Islet of Langerhans (tissue), 1 donor: ENCODE data around the gene PLS3.
"Not testable (repeated sequence)": the region's sequence is repeated elsewhere in the genome, so short reads cannot be mapped to it uniquely, and the experiment has no call there.

Experiments
- FAIRE-seq: peaks from one replicate; lab custom pipeline; 2011; peaks lifted over from hg19 to GRCh38; lab: Jason Lieb, UNC

Gene PLS3

GRCh38 chrX:115560978-115561604 is at the start of gene PLS3:
Gene PLS3 (plus strand): TSS chrX:115561174. CDS start chrX:115610251, 49,077 bp downstream.
- FAIRE-seq, result no peak

- no peak for FAIRE-seq
These were observed 42.9 kb upstream of the PLS3 start for GRCh38 chrX:115518113-115518512.

GRCh38 chrX:115521741-115522140 is 39.2 kb upstream of the PLS3 start:
- FAIRE-seq, result no peak

GRCh38 chrX:115522952-115523351 is 38.0 kb upstream of the PLS3 start:
- FAIRE-seq, result no peak

- FAIRE-seq, result no peak
These were observed 35.5 kb upstream of the PLS3 start for GRCh38 chrX:115525486-115525885.

GRCh38 chrX:115531818-115532403 is 29.1 kb upstream of the PLS3 start:
- FAIRE-seq, result no peak

- no peak for FAIRE-seq
These were observed 27.5 kb upstream of the PLS3 start for GRCh38 chrX:115533485-115533884.

GRCh38 chrX:115534383-115534782 is 26.6 kb upstream of the PLS3 start:
- FAIRE-seq, result no peak

GRCh38 chrX:115535421-115535820 is 25.6 kb upstream of the PLS3 start:
- FAIRE-seq, result no peak

GRCh38 chrX:115535844-115536243 is 25.1 kb upstream of the PLS3 start:
- no peak for FAIRE-seq

GRCh38 chrX:115539841-115540240 is 21.1 kb upstream of the PLS3 start:
- FAIRE-seq, result no peak

GRCh38 chrX:115541045-115541444 is 19.9 kb upstream of the PLS3 start:
- FAIRE-seq, result not testable (repeated sequence)

- no peak for FAIRE-seq
These were observed 13.5 kb upstream of the PLS3 start for GRCh38 chrX:115547448-115547847.

GRCh38 chrX:115549008-115549407 is 12.0 kb upstream of the PLS3 start:
- no peak for FAIRE-seq

- FAIRE-seq, result no peak
These were observed 7.8 kb upstream of the PLS3 start for GRCh38 chrX:115553171-115553570.

GRCh38 chrX:115559672-115560071 is 1.3 kb upstream of the PLS3 start:
- no peak for FAIRE-seq

GRCh38 chrX:115560211-115560977 is 580 bp upstream of the PLS3 start:
- no peak for FAIRE-seq

GRCh38 chrX:115561605-115562479 is 868 bp downstream of the PLS3 start:
- FAIRE-seq, result no peak

- no peak for FAIRE-seq
These were observed 1.5 kb downstream of the PLS3 start for GRCh38 chrX:115562480-115562847.

- FAIRE-seq, result no peak
These were observed 2.7 kb downstream of the PLS3 start for GRCh38 chrX:115563633-115564162.

GRCh38 chrX:115564243-115564642 is 3.3 kb downstream of the PLS3 start:
- FAIRE-seq, result no peak

GRCh38 chrX:115565888-115566287 is 4.9 kb downstream of the PLS3 start:
- FAIRE-seq, result no peak
